GM12872 (cell line): ENCODE results near the gene INSYN2A.

Source experiments
- TF ChIP-seq, protein P1 (sequence below): IDR thresholded peaks from 3 replicates; pipeline ENCODE4 v1.5.1; 2011; ENCODE audit warnings: low read depth, mild to moderate bottlenecking, low read length, moderate library complexity; ENCODE audit not compliant: insufficient read depth

Gene INSYN2A

DNA sequence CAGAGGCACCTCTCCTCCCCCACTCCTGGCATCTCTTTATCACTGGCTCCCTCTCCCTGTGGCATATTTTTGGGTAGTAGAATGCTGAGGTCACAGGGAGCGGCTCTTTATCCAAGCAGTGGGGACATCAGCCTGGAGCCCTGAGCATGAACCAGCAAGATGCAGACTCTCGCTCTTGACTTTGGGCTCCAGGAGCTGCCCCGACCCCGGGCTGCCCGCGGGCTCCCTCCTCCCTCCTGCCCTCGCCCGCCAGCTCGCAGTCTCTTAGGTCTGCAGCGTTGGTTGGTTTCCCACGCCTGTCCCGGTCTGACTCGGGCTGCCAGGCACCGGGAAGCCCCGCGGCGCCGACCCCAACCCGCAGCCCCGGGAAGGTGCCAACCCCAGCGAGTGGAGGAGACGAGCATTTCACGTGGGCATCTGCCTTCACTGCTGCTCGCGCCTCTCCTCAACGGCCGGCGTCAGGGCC is 1.3 kb downstream of the INSYN2A start:
- TF ChIP-seq, protein P1, sequence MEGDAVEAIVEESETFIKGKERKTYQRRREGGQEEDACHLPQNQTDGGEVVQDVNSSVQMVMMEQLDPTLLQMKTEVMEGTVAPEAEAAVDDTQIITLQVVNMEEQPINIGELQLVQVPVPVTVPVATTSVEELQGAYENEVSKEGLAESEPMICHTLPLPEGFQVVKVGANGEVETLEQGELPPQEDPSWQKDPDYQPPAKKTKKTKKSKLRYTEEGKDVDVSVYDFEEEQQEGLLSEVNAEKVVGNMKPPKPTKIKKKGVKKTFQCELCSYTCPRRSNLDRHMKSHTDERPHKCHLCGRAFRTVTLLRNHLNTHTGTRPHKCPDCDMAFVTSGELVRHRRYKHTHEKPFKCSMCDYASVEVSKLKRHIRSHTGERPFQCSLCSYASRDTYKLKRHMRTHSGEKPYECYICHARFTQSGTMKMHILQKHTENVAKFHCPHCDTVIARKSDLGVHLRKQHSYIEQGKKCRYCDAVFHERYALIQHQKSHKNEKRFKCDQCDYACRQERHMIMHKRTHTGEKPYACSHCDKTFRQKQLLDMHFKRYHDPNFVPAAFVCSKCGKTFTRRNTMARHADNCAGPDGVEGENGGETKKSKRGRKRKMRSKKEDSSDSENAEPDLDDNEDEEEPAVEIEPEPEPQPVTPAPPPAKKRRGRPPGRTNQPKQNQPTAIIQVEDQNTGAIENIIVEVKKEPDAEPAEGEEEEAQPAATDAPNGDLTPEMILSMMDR: no peak

DNA sequence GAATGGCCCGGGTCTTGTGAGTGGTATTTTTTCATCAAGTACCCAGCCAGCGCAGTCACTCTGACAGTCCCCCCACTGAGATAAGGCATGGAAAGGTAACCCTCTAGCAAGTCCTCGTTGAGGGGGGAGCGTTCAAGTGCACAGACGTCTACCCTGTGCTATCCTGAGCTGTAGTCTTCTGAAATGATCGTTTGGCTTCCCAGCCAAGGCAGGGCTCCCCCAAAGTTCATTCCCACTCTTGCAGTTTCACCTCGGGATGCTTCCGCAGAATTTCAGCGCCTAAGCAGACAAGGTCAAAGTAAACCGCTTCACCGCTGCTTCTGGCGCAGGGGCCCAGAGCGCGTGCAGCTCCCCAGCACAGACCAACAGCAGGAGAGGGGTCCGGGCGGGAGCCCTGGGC is 1.8 kb downstream of the INSYN2A start:
- TF ChIP-seq, protein P1: no peak

DNA sequence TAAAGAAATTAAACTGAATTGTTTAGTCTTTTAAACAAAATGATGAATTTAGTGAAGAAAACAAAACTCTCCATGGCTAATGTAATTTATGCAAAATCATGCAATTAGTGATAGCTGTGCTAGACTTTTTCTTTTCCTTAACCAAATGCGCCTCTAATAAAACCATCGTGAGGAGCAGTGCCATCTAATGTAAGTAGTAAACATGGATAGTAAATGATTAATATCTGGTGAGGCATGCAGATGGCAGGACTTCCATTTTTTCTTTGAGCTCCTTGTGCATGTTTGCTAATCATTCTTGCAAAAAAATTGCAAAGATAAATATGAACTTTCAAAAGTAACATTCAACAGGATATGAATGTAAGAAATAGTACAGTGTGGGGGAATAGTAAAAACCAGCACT is 2.3 kb downstream of the INSYN2A start:
- TF ChIP-seq, protein P1: no peak

DNA sequence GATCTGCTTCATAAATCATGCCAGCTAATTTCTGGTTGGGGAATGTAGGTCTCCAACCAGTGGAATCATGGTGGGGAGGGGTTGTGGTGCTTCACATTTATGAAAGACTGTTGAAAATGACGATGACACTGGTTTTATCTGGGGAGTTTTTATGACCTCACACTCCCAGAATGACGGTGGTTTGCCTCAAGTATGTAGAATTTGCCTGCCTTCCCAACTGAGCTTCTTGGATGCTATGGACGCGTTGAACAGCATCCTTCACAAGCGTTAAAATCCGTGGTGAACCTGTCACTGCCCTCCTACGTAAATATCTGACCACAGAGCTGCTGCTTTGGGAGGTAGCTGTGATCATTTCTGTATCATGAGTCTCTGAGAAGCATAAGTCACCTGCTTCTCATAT is 3.3 kb downstream of the INSYN2A start:
- TF ChIP-seq, protein P1: no peak

DNA sequence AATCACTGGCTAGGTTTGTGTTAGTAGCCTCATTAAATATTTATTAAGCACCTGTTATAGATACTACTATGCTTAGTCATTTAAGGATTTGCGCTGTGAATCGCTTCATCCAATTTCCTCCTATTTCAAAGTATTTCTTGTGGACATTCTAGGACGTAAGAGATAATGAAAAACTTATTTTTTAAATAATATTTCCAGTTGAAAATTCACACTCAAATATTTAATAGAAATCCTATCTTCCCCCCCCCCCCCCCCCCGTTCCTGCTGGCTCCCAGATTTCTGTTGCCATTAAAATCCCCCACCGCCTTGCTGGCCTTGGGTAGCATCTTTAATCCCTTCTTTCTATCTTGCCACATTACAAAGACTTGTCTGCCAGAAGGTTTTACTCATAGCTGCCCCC is 6.0 kb downstream of the INSYN2A start:
- TF ChIP-seq, protein P1: no peak

DNA sequence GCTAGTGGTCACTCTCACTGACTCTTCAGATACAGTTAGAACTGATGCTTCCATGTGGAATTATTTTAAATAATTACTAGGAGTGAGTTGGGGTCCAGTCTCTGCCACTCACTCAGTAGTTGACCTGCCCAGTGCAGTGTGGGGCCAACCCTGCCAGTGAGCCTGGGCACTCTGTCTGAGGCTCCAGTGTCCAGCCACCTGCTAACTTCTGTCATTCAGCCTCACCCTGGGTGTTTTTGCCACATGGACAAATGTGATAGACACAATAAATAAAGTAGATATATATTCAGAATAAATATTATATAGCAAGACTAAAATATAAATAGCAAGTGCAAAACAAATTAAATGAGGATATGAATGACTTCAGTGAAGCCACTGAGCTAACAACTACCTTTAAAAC is 7.2 kb downstream of the INSYN2A start:
- TF ChIP-seq, protein P1: no peak

DNA sequence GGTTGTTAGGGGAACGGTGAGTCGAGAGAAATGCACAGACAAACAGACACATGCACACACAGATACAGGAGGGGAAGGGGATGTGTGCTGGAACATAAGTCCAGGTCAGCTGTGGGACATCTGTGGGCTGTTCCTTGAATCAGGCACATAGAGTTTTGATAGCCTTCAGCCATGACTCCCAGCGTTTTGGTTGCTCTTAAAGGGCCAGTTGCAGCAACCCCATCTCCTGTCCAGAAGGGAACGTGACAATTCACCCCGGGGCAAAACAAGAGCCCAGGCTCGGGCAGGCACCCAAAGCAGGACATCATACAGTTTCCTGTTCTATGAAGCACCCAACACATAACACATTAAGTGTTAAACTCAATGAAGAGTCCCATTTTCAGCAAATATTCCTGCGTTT is 9.6 kb downstream of the INSYN2A start:
- TF ChIP-seq, protein P1: no peak

DNA sequence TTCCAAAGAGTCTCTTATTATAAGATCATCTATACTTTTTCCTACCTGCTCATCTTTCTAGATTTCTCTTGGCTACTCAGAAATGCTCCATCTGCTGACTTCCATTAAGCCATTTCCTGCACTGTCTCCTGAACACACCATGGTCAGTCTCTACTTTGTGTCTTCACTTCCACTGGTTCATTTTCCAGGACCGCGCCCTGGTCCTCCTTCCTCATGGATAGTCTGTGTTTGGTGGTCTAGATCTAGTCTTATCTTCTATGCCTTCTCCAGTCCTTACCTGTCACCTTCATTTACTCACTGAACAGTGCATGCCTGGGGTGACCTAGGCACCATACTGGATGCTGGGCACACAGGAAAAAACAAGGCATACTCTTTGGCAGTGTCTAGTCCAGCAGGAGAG is 11.8 kb downstream of the INSYN2A start:
- TF ChIP-seq, protein P1: no peak
